Neuronal stem cell (in vitro differentiated cells): Measurements from ENCODE around the gene S100P.

ENCODE experiments used
- DNase-seq: peaks from one replicate; pipeline ENCODE4 v3.0.0-alpha.2; 2013; ENCODE audit warnings: low spot score
- H2AFZ ChIP-seq: one replicate; pipeline ENCODE4 v1.6.1; 2013; ENCODE audit warnings: mild to moderate bottlenecking, low read length, inconsistent platforms
- H2AK5ac ChIP-seq: 2 replicates; pipeline ENCODE4 v1.6.1; 2013; ENCODE audit warnings: low read depth, mild to moderate bottlenecking, inconsistent platforms, low read length, moderate library complexity, mixed read lengths
- H2BK120ac ChIP-seq: 2 replicates; pipeline ENCODE4 v1.6.1; 2013; ENCODE audit warnings: low read depth, mild to moderate bottlenecking, inconsistent platforms, low read length, moderate library complexity, mixed read lengths
- H2BK12ac ChIP-seq: one replicate; pipeline ENCODE4 v1.6.1; 2013; ENCODE audit warnings: low read length, inconsistent platforms
- H2BK15ac ChIP-seq: 2 replicates; pipeline ENCODE4 v1.6.1; 2013; ENCODE audit warnings: mild to moderate bottlenecking, low read length, inconsistent platforms, mixed read lengths
- H2BK5ac ChIP-seq: one replicate; pipeline ENCODE4 v1.6.1; 2013; ENCODE audit warnings: inconsistent platforms, mild to moderate bottlenecking, low read length, moderate library complexity
- H3K14ac ChIP-seq: one replicate; pipeline ENCODE4 v1.6.1; 2013; ENCODE audit warnings: low read length, inconsistent platforms
- H3K18ac ChIP-seq: 2 replicates; pipeline ENCODE4 v1.6.1; 2013; ENCODE audit warnings: low read length, inconsistent platforms
- H3K23ac ChIP-seq: 2 replicates; pipeline ENCODE4 v1.6.1; 2013; ENCODE audit warnings: low read depth, mild to moderate bottlenecking, mixed read lengths, low read length, inconsistent platforms; ENCODE audit not compliant: poor library complexity
- H3K27ac ChIP-seq: replicated peaks from 3 replicates; pipeline ENCODE4 v1.5.1; 2013; ENCODE audit warnings: low read length, inconsistent platforms
- H3K27me3 ChIP-seq, 3 experiments: 2 replicates each; pipeline ENCODE4 v1.6.1; 2013; ENCODE audit warnings: low read length in 3 of 3, mild to moderate bottlenecking in 2 of 3, inconsistent platforms in 1 of 3, low read depth in 1 of 3, mixed read lengths in 1 of 3, moderate library complexity in 1 of 3; ENCODE audit not compliant: control insufficient read depth in 3 of 3, insufficient read depth in 3 of 3
- H3K36me3 ChIP-seq, 2 donors: replicated peaks in 1 of 2; 2 replicates each; pipeline ENCODE4 v1.6.1; 2013; ENCODE audit warnings: low read length in 2 of 2; ENCODE audit not compliant: control insufficient read depth in 2 of 2, insufficient read depth in 2 of 2
- H3K4ac ChIP-seq: 2 replicates; pipeline ENCODE4 v1.6.1; 2013; ENCODE audit warnings: inconsistent platforms, mild to moderate bottlenecking, low read length, moderate library complexity
- H3K4me1 ChIP-seq, 2 donors: 1 replicate in 1 of 2; 2 replicates in 1 of 2; pipeline ENCODE4 v1.6.1; 2013; ENCODE audit warnings: low read length in 2 of 2, low read depth in 1 of 2; ENCODE audit not compliant: control insufficient read depth in 2 of 2, insufficient read depth in 1 of 2
- H3K4me2 ChIP-seq: one replicate; pipeline ENCODE4 v1.6.1; 2013; ENCODE audit warnings: mild to moderate bottlenecking, low read length, inconsistent platforms; ENCODE audit not compliant: insufficient read depth, poor library complexity, severe bottlenecking
- H3K4me3 ChIP-seq, 2 donors: 2 replicates each; pipeline ENCODE4 v1.5.1; 2013; ENCODE audit warnings: low read length in 2 of 2, mild to moderate bottlenecking in 2 of 2, inconsistent platforms in 1 of 2, moderate library complexity in 1 of 2
- H3K79me1 ChIP-seq: one replicate; pipeline ENCODE4 v1.6.1; 2013; ENCODE audit warnings: low read depth, mild to moderate bottlenecking, inconsistent platforms, low read length, moderate library complexity
- H3K9ac ChIP-seq: one replicate; pipeline ENCODE4 v1.6.1; 2013; ENCODE audit warnings: mild to moderate bottlenecking, low read depth, low read length, inconsistent platforms; ENCODE audit not compliant: poor library complexity
- H3K9me3 ChIP-seq, 2 donors: replicated peaks in 1 of 2; 2 replicates each; pipeline versions ENCODE3 to v1.6.1; 2013; ENCODE audit warnings: low read length in 2 of 2, mild to moderate bottlenecking in 2 of 2, inconsistent platforms in 1 of 2, low read depth in 1 of 2, mixed read lengths in 1 of 2, moderate library complexity in 1 of 2; ENCODE audit not compliant: control insufficient read depth in 2 of 2, insufficient read depth in 1 of 2
- H4K8ac ChIP-seq: one replicate; pipeline ENCODE4 v1.6.1; 2013; ENCODE audit warnings: low read depth, mild to moderate bottlenecking, inconsistent platforms, low read length, moderate library complexity
- H4K91ac ChIP-seq: one replicate; pipeline ENCODE4 v1.6.1; 2013; ENCODE audit warnings: low read length, low read depth, mild to moderate bottlenecking, inconsistent platforms; ENCODE audit not compliant: poor library complexity
- WGBS, 2 donors: extraction: QIAGEN DNeasy Blood & Tissue Kit; methylation state at CpG; one replicate each; pipeline ENCODE4 v1.1.7; 2013; ENCODE audit warnings: missing lambda C conversion rate in 2 of 2, mixed read lengths in 1 of 2; ENCODE audit not compliant: insufficient read length in 2 of 2, insufficient replicate concordance in 1 of 2; ENCODE audit errors: extremely low coverage in 2 of 2; 5-methylcytosine and 5-hydroxymethylcytosine counted together

S100P gene

DNA sequence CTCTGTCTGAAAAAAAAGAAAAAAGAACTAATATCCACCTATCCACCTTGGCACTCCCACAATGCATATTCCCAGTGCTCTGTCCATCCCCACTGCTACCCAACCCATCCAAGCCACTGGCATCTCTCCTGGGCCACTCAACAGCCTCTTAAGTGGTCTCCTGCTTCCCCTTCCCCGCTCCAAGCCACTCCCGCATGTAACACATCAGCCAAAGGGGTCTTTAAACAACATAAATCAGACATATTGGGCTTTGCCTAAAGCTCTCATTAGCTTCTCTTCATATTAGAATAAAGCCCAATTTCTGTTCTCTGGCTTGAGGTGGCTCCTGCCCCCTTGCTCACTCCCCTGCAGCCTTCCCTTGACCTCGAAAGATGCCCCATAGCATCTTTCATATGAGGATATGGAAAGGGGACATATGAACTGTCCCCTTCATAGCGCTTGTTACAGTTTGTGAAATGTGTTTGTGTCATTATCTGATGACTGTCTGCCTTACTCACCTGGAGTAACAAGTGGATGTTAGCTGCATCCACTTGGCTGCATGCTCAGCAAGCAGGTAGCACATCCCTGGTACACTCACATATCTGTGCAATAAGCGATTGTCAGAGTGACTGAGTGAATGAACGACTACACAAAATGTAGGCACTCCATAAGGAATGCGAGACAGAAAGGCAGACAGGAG is 25.4 kb downstream of the S100P start:
- no peak overlapping the region for H3K23ac ChIP-seq
- H3K14ac ChIP-seq, result no peak overlapping the region
- no peak overlapping the region for H2AFZ ChIP-seq
- H3K27ac ChIP-seq, result no peak overlapping the region
- H3K4me1 ChIP-seq, result peaks cover 0 to 8% of the 10 kb centered on the region in 2 donors
- H3K4me2 ChIP-seq, result no peak overlapping the region
- no peaks in the 10 kb centered on the region for H3K9me3 ChIP-seq
- peaks cover 0 to 6% of the 10 kb centered on the region in 2 donors for H3K36me3 ChIP-seq
- no peak overlapping the region for H2AK5ac ChIP-seq
- peaks cover 7% of the 10 kb centered on the region for H3K79me1 ChIP-seq
- H3K9ac ChIP-seq, result no peak overlapping the region
- H3K27me3 ChIP-seq, result no peaks in the 10 kb centered on the region
- no peak overlapping the region for H3K18ac ChIP-seq
- H2BK12ac ChIP-seq, result no peak overlapping the region
- no peak overlapping the region for H4K8ac ChIP-seq
- no peak overlapping the region for H2BK120ac ChIP-seq
- peak overlapping the region in 1 of 2 donors; percentile 25 for H3K4me3 ChIP-seq
- H4K91ac ChIP-seq, result no peak overlapping the region
- H2BK5ac ChIP-seq, result no peak overlapping the region
- WGBS, 2 donors, result no CpG with 5 or more reads among the region's 7 CpGs
- H3K4ac ChIP-seq, result no peak overlapping the region
- DNase-seq, result no peak
- H2BK15ac ChIP-seq, result no peak overlapping the region

- Histone ChIP-seq H3K14ac (no peak overlapping the region), H3K4me1 (peaks cover 2 to 15% of the 10 kb centered on the region in 2 donors), H4K8ac (no peak overlapping the region), H2BK5ac (no peak overlapping the region), H3K9me3 (no peaks in the 10 kb centered on the region), H3K23ac (no peak overlapping the region), H3K27ac (no peak overlapping the region), H2AK5ac (no peak overlapping the region), H2AFZ (no peak overlapping the region), H3K79me1 (peaks cover 7% of the 10 kb centered on the region), H3K27me3 (no peaks in the 10 kb centered on the region), H4K91ac (no peak overlapping the region), H2BK15ac (no peak overlapping the region), H3K36me3 (peaks cover 0 to 6% of the 10 kb centered on the region in 2 donors), H3K4ac (no peak overlapping the region), H2BK120ac (no peak overlapping the region), H2BK12ac (no peak overlapping the region), H3K4me2 (no peak overlapping the region), H3K4me3 (no peak overlapping the region), H3K18ac (no peak overlapping the region), H3K9ac (no peak overlapping the region)
- no peak for DNase-seq
- no CpG with 5 or more reads among the region's 8 CpGs for WGBS, 2 donors
Observed at GRCh38 chr4:6719611-6720179, 26.0 kb downstream of the S100P start.

DNA sequence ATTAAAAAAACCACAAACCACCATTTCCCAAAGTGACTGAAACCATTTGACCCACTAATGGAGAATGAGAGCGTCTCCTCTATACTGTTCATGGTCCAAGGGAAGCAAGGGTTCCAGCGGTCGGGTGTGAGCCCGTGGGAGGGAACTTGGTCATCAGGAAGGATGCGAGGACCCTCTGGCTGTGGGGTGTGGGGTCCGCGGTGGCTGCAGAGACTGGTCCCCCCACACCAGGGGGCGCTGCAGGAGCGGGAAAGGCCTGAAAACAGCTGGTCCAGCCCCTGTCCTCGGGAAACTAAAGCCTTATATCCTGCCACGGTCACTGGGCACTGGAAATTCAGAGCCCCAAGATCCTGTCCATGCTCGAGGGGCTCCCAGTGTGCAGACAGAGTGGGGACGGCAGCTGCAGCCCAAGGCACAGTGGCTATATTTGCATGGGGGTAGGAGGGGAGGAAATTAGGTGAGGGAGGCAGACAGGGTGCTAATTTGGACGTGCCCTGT is 26.6 kb downstream of the S100P start:
- Histone ChIP-seq H3K23ac (no peak overlapping the region), H2BK120ac (no peak overlapping the region), H4K8ac (peak overlapping the region; percentile 0), H3K4me1 (peaks cover 2 to 20% of the 10 kb centered on the region in 2 donors), H2BK5ac (no peak overlapping the region), H3K36me3 (peaks cover 0 to 6% of the 10 kb centered on the region in 2 donors), H3K27ac (no peak overlapping the region), H3K4me3 (no peak overlapping the region), H3K4ac (no peak overlapping the region), H3K18ac (peak overlapping the region; percentile 68), H3K79me1 (peaks cover 7% of the 10 kb centered on the region), H3K9ac (peak overlapping the region; percentile 47), H3K14ac (peak overlapping the region; percentile 76), H3K27me3 (no peaks in the 10 kb centered on the region), H4K91ac (no peak overlapping the region), H2BK12ac (no peak overlapping the region), H3K9me3 (no peaks in the 10 kb centered on the region), H3K4me2 (no peak overlapping the region), H2BK15ac (no peak overlapping the region), H2AK5ac (no peak overlapping the region), H2AFZ (peak overlapping the region; percentile 70)
- peak; percentile 84 for DNase-seq
- no CpG with 5 or more reads among the region's 14 CpGs for WGBS, 2 donors

- Histone ChIP-seq H2BK5ac (no peak overlapping the region), H3K79me1 (peaks cover 10% of the 10 kb centered on the region), H3K27me3 (peaks cover 0 to 3% (median 0%) of the 10 kb centered on the region in 3 experiments), H3K9ac (peak overlapping the region; percentile 22), H3K18ac (no peak overlapping the region), H3K4me3 (no peak overlapping the region), H3K4ac (no peak overlapping the region), H2AK5ac (peak overlapping the region; percentile 25), H3K9me3 (peaks cover 0 to 2% of the 10 kb centered on the region in 2 donors), H3K4me2 (no peak overlapping the region), H4K91ac (no peak overlapping the region), H2AFZ (peak overlapping the region; percentile 21), H3K4me1 (peaks cover 8 to 22% of the 10 kb centered on the region in 2 donors), H3K23ac (peak overlapping the region; percentile 17), H2BK12ac (peak overlapping the region; percentile 25), H4K8ac (no peak overlapping the region), H3K36me3 (peaks cover 0 to 6% of the 10 kb centered on the region in 2 donors), H2BK120ac (no peak overlapping the region), H3K14ac (peak overlapping the region; percentile 91), H2BK15ac (peak overlapping the region; percentile 43), H3K27ac (no peak overlapping the region)
- no peak for DNase-seq
- no CpG with 5 or more reads among the region's 10 CpGs for WGBS, 2 donors
Observed at GRCh38 chr4:6721121-6721520, 27.4 kb downstream of the S100P start.
